SKM-1 (cell line): ENCODE results near the gene NAT10.
"Not testable (repeated sequence)": the region's sequence is repeated elsewhere in the genome, so short reads cannot be mapped to it uniquely, and the experiment has no call there.

Experiments
- DNase-seq: peaks from one replicate; lab custom pipeline; 2025; ENCODE audit not compliant: unreplicated experiment; lab: John Stamatoyannopoulos, UW

NAT10 gene

GRCh38 chr11:34166806-34167740, 61.6 kb downstream of the NAT10 start:
- no peak for DNase-seq

GRCh38 chr11:34167961-34168360, 62.5 kb downstream of the NAT10 start:
- no peak for DNase-seq

- no peak for DNase-seq
These were observed 63.4 kb downstream of the NAT10 start for GRCh38 chr11:34168642-34169420.

DNA sequence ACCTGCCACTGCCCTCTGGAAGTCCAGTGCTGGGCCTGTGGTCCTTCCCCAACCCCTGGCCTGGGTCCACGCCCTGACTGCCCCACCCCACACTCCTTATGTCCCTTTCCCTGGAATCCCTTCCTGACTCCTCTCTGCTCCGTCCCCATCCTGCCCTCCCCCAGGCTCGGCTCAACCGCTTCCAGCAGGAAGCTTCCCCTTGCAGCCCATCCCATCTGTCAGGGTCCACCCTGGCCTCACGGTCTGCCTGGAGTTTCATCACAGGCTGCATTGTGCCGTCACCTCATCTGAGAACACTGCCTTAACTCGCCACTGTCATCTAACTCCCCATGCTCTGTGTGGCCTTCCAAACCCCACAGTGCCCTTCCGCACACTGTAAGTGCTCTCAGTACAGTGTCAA, 64.3 kb downstream of the NAT10 start:
- DNase-seq, result no peak

- DNase-seq, result no peak
These were observed 67.6 kb downstream of the NAT10 start for GRCh38 chr11:34173050-34173449.

GRCh38 chr11:34174412-34175041, 69.1 kb downstream of the NAT10 start:
- DNase-seq, result peak; percentile 47

GRCh38 chr11:34175284-34176019, 70.0 kb downstream of the NAT10 start:
- no peak for DNase-seq

DNA sequence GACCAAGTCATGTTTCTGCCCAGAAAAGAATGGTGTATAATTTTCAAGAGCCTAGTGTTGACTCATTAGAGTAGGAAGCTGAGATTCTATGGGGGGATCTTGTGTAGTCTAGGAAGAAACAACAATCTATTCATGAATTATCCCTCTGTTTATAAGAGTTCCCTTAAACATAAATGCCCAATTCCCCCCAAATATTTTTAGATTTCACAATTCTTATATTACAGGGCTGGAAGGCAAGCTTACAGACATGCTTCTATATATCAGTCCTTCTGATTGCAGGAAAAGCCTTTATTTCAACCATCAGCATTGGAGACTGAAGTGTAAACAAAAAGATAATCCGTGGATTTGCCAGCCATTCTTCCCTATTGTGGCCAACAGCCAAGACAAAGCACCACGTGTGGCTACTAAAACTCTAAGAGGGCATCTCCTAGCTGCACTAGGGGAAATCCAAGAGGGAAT, 71.4 kb downstream of the NAT10 start:
- no peak for DNase-seq

- no peak for DNase-seq
These were observed 72.9 kb downstream of the NAT10 start for GRCh38 chr11:34178209-34178821.

DNA sequence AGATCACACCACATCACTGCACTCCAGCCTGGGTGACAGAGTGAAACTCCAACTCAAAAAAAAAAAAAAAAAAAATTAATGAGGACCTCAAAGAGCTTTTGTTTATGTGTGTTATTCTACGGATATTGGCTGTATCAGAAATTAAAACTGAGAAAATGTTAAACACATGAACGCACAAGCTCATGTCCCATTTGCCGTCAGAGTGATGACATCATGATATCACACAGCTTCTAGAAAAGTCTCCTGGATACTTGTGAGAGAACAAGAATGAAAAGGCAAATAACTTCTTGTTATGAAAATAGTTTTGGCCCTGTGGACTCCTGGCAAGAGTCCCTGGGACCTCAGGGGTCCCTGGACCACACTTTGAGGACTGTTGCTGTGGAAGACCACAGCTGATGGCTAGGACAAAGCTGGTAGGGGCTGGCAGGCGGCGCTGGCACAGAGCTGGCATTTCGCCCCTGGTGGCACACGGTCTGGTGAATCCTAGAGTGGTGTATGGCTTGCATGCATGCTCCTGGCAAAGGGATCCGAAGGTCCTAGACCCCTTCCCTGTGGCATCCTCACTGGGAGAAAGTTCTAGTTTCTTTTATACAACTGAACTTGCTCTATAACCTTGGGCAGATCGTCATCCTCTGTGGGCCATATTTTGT, 73.7 kb downstream of the NAT10 start:
- no peak for DNase-seq

DNA sequence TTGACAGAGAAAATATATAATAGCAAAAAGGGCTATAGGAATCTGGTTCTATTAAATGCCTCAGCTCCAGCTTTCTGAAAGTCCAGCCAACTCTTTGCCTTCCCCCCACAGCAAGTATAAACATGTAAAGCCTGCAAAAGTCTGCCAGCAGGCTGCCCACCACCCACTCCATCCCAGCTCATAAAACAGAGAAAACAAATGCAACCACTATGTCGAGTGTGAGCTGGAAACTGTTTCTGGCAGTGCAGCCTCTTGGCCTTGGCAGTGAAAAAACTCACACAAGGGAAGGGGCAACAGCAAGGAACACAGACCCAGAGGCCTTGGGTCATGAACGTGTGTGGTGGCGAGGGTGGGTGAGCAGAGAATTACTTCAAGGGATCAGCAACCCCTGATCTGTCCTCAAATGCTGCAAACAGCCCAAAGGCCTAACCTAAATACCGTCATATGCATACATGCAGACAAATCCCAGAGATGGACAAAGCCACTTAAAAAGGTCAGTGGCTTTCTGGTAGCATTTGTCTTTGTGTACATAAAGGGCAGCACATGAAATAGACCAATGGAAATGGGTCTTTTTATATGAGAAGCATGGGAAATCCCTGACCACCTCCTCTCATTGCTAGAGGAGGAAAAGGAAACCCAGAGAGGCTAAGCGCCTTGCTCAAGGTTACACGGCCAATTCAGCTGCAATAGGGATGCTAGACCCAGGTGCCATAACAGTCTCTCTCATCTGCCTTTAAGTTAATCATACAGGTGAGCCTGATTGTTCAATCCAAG, 74.8 kb downstream of the NAT10 start:
- DNase-seq, result no peak

GRCh38 chr11:34180814-34181165, 75.4 kb downstream of the NAT10 start:
- not testable (repeated sequence) for DNase-seq

DNA sequence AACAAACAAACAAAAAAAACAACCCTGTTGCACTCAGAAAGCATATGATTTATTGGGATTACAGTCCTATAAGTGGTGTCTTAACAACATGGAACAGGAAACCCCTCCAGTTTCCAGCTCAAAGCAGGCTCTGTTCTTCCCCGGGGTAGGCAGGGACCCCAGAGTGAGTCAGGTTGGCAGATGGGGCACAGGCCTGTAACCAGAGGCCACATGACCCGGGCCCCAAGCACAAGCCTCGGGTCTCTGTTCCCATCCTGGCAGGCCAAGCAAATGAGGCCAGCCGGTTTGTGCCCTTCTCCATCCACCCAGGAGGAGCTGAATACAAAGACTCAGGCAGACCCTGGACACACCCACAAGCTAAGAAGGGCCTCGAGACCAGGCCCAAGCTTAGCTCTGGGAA, 75.8 kb downstream of the NAT10 start:
- no peak for DNase-seq

GRCh38 chr11:34181856-34182405, 76.5 kb downstream of the NAT10 start:
- no peak for DNase-seq

DNA sequence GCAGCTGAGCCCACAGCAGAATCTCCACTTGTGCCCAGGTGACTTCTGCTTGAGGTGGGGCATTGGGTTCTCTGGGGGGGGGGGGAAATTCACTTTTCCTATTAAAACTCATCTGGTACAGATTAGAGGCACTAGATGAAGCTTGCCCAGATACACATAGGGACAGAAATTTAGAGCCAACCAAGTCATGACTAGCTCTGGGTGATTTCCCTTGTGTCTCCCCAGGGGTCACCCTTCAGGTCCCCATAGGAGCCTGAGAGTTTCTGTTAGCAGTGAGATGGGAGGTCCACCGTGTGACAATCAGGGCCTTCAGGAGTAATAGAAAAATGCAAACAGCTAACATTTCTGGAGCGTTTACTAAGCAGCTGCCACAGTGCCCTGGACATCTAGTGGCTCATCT, 77.0 kb downstream of the NAT10 start:
- DNase-seq, result no peak

GRCh38 chr11:34182921-34183685, 77.7 kb downstream of the NAT10 start:
- no peak for DNase-seq

- DNase-seq, result no peak
These were observed 78.5 kb downstream of the NAT10 start for GRCh38 chr11:34183848-34184391.

GRCh38 chr11:34184505-34185015, 79.1 kb downstream of the NAT10 start:
- no peak for DNase-seq
